ENCODE data around the gene PLS1. TPM values are rescaled to one million over a fixed set of nuclear protein-coding genes. Genes with fewer than 3 reads are reported as not detected.
A peak's percentile ranks its signal among the peaks of the same experiment; 100 is the strongest.

Gene PLS1
- total and polyA plus RNA-seq, 4 experiments from 2014 or later: 2.7 to 6.2 (median 4.0) TPM

GRCh38 chr3:142646020-142646785 lies 50.0 kb downstream of the PLS1 start:
- intact Hi-C loops (cut with micrococcal nuclease): no loop called here
- Histone ChIP-seq H3K36me3 (ENCODE audit: insufficient read depth, low read length) (no peaks in the 10 kb centered on the region), H3K27me3 (ENCODE audit: insufficient read depth, low read length) (no peaks in the 10 kb centered on the region), H3K27ac (ENCODE audit: low read depth, low read length) (no peak overlapping the region), H3K4me3 (ENCODE audit: low read length in 2 of 2) (no peak overlapping the region), H3K9me3 (ENCODE audit: control insufficient read depth in 1 of 2, low read length in 2 of 2) (no peaks in the 10 kb centered on the region), H3K4me1 (ENCODE audit: insufficient read depth, low read length) (no peaks in the 10 kb centered on the region)
- DNase-seq: no peak
- ChIA-PET POLR2A (ENCODE audit: partially characterized antibody) (no interaction called here), CTCF (ENCODE audit: partially characterized antibody) (interaction anchor here (1.5 kb wide), 1 partner anchor 10 kb away, joined by 3 read pairs; no protein-coding TSS in a partner anchor)
- Mint-ChIP-seq H3K36me3 (no peaks in the 10 kb centered on the region), H3K4me1 (no peaks in the 10 kb centered on the region), H3K9me3 (no peaks in the 10 kb centered on the region), H3K27me3 (no peaks in the 10 kb centered on the region), H3K4me3 (no peak overlapping the region), H3K27ac (no peak overlapping the region)

GRCh38 chr3:142647856-142648255 lies 51.7 kb downstream of the PLS1 start:
- Mint-ChIP-seq H3K27ac (peak overlapping the region in 1 of 7 donors; percentile 5), H3K4me3 (no peak overlapping the region), H3K36me3 (no peaks in the 10 kb centered on the region), H3K9me3 (no peaks in the 10 kb centered on the region), H3K27me3 (no peaks in the 10 kb centered on the region), H3K4me1 (no peaks in the 10 kb centered on the region)
- Histone ChIP-seq H3K4me1 (ENCODE audit: insufficient read depth, low read length) (no peaks in the 10 kb centered on the region), H3K27ac (ENCODE audit: low read depth, low read length) (no peak overlapping the region), H3K4me3 (ENCODE audit: low read length in 2 of 2) (no peak overlapping the region), H3K9me3 (ENCODE audit: control insufficient read depth in 1 of 2, low read length in 2 of 2) (no peaks in the 10 kb centered on the region), H3K36me3 (ENCODE audit: insufficient read depth, low read length) (no peaks in the 10 kb centered on the region), H3K27me3 (ENCODE audit: insufficient read depth, low read length) (no peaks in the 10 kb centered on the region)
- ChIA-PET POLR2A (ENCODE audit: partially characterized antibody) (no interaction called here), CTCF (ENCODE audit: partially characterized antibody) (no interaction called here)
- no peak for DNase-seq
- intact Hi-C loops (cut with micrococcal nuclease): no loop called here

GRCh38 chr3:142648950-142649349 lies 52.8 kb downstream of the PLS1 start:
- Histone ChIP-seq H3K4me3 (ENCODE audit: low read length in 2 of 2) (no peak overlapping the region), H3K27me3 (ENCODE audit: insufficient read depth, low read length) (no peaks in the 10 kb centered on the region), H3K9me3 (ENCODE audit: control insufficient read depth in 1 of 2, low read length in 2 of 2) (no peaks in the 10 kb centered on the region), H3K27ac (ENCODE audit: low read depth, low read length) (no peak overlapping the region), H3K36me3 (ENCODE audit: insufficient read depth, low read length) (no peaks in the 10 kb centered on the region), H3K4me1 (ENCODE audit: insufficient read depth, low read length) (no peaks in the 10 kb centered on the region)
- no peak overlapping the region for H3K4me3 Mint-ChIP-seq
- H3K4me1 Mint-ChIP-seq: no peaks in the 10 kb centered on the region
- ChIA-PET POLR2A (ENCODE audit: partially characterized antibody) (no interaction called here), CTCF (ENCODE audit: partially characterized antibody) (no interaction called here)
- H3K36me3 Mint-ChIP-seq: no peaks in the 10 kb centered on the region
- DNase-seq: no peak
- H3K27me3 Mint-ChIP-seq: no peaks in the 10 kb centered on the region
- H3K9me3 Mint-ChIP-seq: no peaks in the 10 kb centered on the region
- intact Hi-C loops (cut with micrococcal nuclease): no loop called here
- no peak overlapping the region for H3K27ac Mint-ChIP-seq

GRCh38 chr3:142650001-142650693 lies 54.0 kb downstream of the PLS1 start:
- Mint-ChIP-seq H3K4me1 (no peaks in the 10 kb centered on the region), H3K4me3 (peak overlapping the region in 1 of 8 donors; percentile 11), H3K9me3 (no peaks in the 10 kb centered on the region), H3K27me3 (no peaks in the 10 kb centered on the region), H3K36me3 (no peaks in the 10 kb centered on the region), H3K27ac (peak overlapping the region in 1 of 7 donors; percentile 23)
- ChIA-PET POLR2A (ENCODE audit: partially characterized antibody) (no interaction called here), CTCF (ENCODE audit: partially characterized antibody) (no interaction called here)
- Histone ChIP-seq H3K36me3 (ENCODE audit: insufficient read depth, low read length) (no peaks in the 10 kb centered on the region), H3K4me3 (ENCODE audit: low read length in 2 of 2) (no peak overlapping the region), H3K27ac (ENCODE audit: low read depth, low read length) (no peak overlapping the region), H3K4me1 (ENCODE audit: insufficient read depth, low read length) (no peaks in the 10 kb centered on the region), H3K9me3 (ENCODE audit: control insufficient read depth in 1 of 2, low read length in 2 of 2) (no peaks in the 10 kb centered on the region), H3K27me3 (ENCODE audit: insufficient read depth, low read length) (no peaks in the 10 kb centered on the region)
- intact Hi-C loops (cut with micrococcal nuclease): no loop called here
- no peak for DNase-seq

GRCh38 chr3:142651711-142652110 lies 55.5 kb downstream of the PLS1 start:
- H3K27me3 Mint-ChIP-seq: no peaks in the 10 kb centered on the region

GRCh38 chr3:142652826-142653292 lies 56.7 kb downstream of the PLS1 start:
- no peak overlapping the region for H3K4me3 Mint-ChIP-seq

More at GRCh38 chr3:142651711-142652110, 55.5 kb downstream of the PLS1 start:
- intact Hi-C loops (cut with micrococcal nuclease): no loop called here
- Histone ChIP-seq H3K4me3 (ENCODE audit: low read length in 2 of 2) (no peak overlapping the region), H3K4me1 (ENCODE audit: insufficient read depth, low read length) (no peaks in the 10 kb centered on the region), H3K9me3 (ENCODE audit: control insufficient read depth in 1 of 2, low read length in 2 of 2) (no peaks in the 10 kb centered on the region), H3K27ac (ENCODE audit: low read depth, low read length) (no peak overlapping the region), H3K27me3 (ENCODE audit: insufficient read depth, low read length) (no peaks in the 10 kb centered on the region), H3K36me3 (ENCODE audit: insufficient read depth, low read length) (no peaks in the 10 kb centered on the region)
- H3K36me3 Mint-ChIP-seq: no peaks in the 10 kb centered on the region
- no peak overlapping the region for H3K27ac Mint-ChIP-seq
- ChIA-PET POLR2A (ENCODE audit: partially characterized antibody) (no interaction called here), CTCF (ENCODE audit: partially characterized antibody) (no interaction called here)
- no peak for DNase-seq
- H3K4me3 Mint-ChIP-seq: no peak overlapping the region
- no peaks in the 10 kb centered on the region for H3K4me1 Mint-ChIP-seq
- no peaks in the 10 kb centered on the region for H3K9me3 Mint-ChIP-seq

GRCh38 chr3:142656575-142656974 lies 60.4 kb downstream of the PLS1 start:
- no peaks in the 10 kb centered on the region for H3K9me3 ChIP-seq (ENCODE audit: control insufficient read depth in 1 of 2, low read length in 2 of 2)
- Mint-ChIP-seq H3K9me3 (no peaks in the 10 kb centered on the region), H3K36me3 (no peaks in the 10 kb centered on the region), H3K4me1 (no peaks in the 10 kb centered on the region), H3K27ac (no peak overlapping the region), H3K4me3 (no peak overlapping the region), H3K27me3 (no peaks in the 10 kb centered on the region)
- ChIA-PET POLR2A (ENCODE audit: partially characterized antibody) (no interaction called here), CTCF (ENCODE audit: partially characterized antibody) (no interaction called here)
- H3K27ac ChIP-seq (ENCODE audit: low read depth, low read length): no peak overlapping the region
- intact Hi-C loops (cut with micrococcal nuclease): no loop called here
- H3K4me3 ChIP-seq (ENCODE audit: low read length in 2 of 2): no peak overlapping the region
- no peaks in the 10 kb centered on the region for H3K4me1 ChIP-seq (ENCODE audit: insufficient read depth, low read length)
- H3K27me3 ChIP-seq (ENCODE audit: insufficient read depth, low read length): no peaks in the 10 kb centered on the region
- no peak for DNase-seq
- no peaks in the 10 kb centered on the region for H3K36me3 ChIP-seq (ENCODE audit: insufficient read depth, low read length)

More at GRCh38 chr3:142652826-142653292, 56.7 kb downstream of the PLS1 start:
- Mint-ChIP-seq H3K27me3 (no peaks in the 10 kb centered on the region), H3K9me3 (no peaks in the 10 kb centered on the region), H3K36me3 (no peaks in the 10 kb centered on the region), H3K4me1 (no peaks in the 10 kb centered on the region), H3K27ac (no peak overlapping the region)
- H3K36me3 ChIP-seq (ENCODE audit: insufficient read depth, low read length): no peaks in the 10 kb centered on the region
- H3K9me3 ChIP-seq (ENCODE audit: control insufficient read depth in 1 of 2, low read length in 2 of 2): no peaks in the 10 kb centered on the region
- H3K27me3 ChIP-seq (ENCODE audit: insufficient read depth, low read length): no peaks in the 10 kb centered on the region
- no peak for DNase-seq
- no peaks in the 10 kb centered on the region for H3K4me1 ChIP-seq (ENCODE audit: insufficient read depth, low read length)
- intact Hi-C loops (cut with micrococcal nuclease): no loop called here
- no peak overlapping the region for H3K27ac ChIP-seq (ENCODE audit: low read depth, low read length)
- CTCF ChIA-PET (ENCODE audit: partially characterized antibody): no interaction called here
- no peak overlapping the region for H3K4me3 ChIP-seq (ENCODE audit: low read length in 2 of 2)
- POLR2A ChIA-PET (ENCODE audit: partially characterized antibody): no interaction called here
